Measurements from ENCODE around the gene ACR. TPM values are rescaled to one million over a fixed set of nuclear protein-coding genes. Genes with fewer than 3 reads are reported as not detected.
"Not testable (repeated sequence)": the region's sequence is repeated elsewhere in the genome, so short reads cannot be mapped to it uniquely, and the experiment has no call there.

The ACR gene
- total RNA-seq, 4 donors from 2014 or later, result not detected

DNA sequence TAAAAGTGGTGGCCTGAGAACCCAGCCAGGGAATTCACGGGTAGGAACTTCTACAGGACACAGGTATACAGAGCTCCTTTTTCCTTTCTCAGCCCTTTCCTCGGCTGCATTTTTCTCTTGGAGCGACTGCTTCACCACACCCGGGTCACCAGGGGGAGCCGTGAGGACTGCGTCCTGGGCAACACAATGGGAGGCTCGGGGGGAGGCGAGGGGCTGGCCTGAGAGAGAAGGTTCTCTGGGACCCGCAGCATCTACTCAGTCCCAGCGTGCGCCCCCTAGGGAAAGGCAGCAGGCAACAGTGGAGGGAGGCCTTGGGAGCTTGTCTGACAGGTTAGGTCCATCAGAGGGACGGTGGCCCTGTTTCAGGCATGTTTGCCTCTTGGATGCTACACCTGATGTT is 37.1 kb downstream of the ACR start:
- DNase-seq (ENCODE audit: low spot score in 2 of 2), result peak in 1 of 2 donors; percentile 57
- not testable (repeated sequence) for H3K9me3 ChIP-seq, H3K27me3 ChIP-seq, H3K4me3 ChIP-seq, H3K4me1 ChIP-seq, H3K27ac ChIP-seq
- 24% methylated on average over 12 of the region's 12 CpGs for WGBS
- TF ChIP-seq, protein P1, sequence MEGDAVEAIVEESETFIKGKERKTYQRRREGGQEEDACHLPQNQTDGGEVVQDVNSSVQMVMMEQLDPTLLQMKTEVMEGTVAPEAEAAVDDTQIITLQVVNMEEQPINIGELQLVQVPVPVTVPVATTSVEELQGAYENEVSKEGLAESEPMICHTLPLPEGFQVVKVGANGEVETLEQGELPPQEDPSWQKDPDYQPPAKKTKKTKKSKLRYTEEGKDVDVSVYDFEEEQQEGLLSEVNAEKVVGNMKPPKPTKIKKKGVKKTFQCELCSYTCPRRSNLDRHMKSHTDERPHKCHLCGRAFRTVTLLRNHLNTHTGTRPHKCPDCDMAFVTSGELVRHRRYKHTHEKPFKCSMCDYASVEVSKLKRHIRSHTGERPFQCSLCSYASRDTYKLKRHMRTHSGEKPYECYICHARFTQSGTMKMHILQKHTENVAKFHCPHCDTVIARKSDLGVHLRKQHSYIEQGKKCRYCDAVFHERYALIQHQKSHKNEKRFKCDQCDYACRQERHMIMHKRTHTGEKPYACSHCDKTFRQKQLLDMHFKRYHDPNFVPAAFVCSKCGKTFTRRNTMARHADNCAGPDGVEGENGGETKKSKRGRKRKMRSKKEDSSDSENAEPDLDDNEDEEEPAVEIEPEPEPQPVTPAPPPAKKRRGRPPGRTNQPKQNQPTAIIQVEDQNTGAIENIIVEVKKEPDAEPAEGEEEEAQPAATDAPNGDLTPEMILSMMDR (IDR thresholded peaks at IDR 0.05), result peak in 1 of 2 donors; percentile 22
- H3K36me3 ChIP-seq, result peaks cover 13% of the 10 kb centered on the region

DNA sequence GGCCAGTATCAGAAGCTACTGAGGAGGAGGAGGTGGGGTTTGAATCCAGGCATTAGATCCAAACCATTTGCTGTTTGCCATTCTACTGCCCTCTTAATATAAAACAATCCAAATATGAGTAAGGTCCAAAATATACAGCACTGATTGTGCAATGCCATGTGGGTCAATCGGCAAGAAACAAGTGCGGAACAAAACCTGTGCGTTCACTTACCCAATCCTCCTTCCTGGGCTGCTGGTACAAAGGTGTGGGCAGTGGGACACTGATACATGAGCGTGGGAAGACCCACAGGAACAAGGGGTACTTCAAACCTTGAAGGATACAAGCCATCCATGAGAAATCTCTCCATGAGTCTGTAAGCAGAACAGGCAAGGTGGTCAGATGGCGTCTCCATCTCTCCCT is 39.6 kb downstream of the ACR start:
- 82% methylated on average over 5 of the region's 5 CpGs for WGBS
- peaks cover 13% of the 10 kb centered on the region for H3K36me3 ChIP-seq
- H3K27me3 ChIP-seq; DNase-seq (ENCODE audit: low spot score in 2 of 2); H3K4me1 ChIP-seq; H3K9me3 ChIP-seq; H3K27ac ChIP-seq; H3K4me3 ChIP-seq: not testable (repeated sequence)

DNA sequence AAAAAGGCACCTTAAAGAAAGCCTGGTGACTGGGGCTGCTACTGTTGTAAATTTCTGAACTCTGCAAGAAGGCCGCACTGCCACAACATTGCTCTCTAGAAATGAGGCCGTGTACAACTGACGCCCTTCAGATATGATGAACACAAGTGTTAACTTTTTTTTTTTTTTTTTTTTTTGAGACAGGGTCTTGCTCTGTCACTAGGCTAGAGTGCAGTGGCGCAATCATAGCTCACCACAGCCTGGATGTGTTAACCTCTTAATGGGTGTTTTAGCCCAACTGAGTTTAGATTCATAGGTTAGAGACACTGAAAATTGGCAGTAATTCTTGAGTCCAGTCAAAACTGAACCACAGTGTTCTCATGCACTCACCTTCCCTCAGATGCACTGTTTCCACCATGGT is 42.2 kb downstream of the ACR start:
- not testable (repeated sequence) for DNase-seq (ENCODE audit: low spot score in 2 of 2); H3K27ac ChIP-seq; H3K27me3 ChIP-seq; H3K4me1 ChIP-seq; H3K4me3 ChIP-seq; H3K9me3 ChIP-seq
- H3K36me3 ChIP-seq, result peaks cover 13% of the 10 kb centered on the region
- WGBS, result 85% methylated on average over 4 of the region's 4 CpGs

DNA sequence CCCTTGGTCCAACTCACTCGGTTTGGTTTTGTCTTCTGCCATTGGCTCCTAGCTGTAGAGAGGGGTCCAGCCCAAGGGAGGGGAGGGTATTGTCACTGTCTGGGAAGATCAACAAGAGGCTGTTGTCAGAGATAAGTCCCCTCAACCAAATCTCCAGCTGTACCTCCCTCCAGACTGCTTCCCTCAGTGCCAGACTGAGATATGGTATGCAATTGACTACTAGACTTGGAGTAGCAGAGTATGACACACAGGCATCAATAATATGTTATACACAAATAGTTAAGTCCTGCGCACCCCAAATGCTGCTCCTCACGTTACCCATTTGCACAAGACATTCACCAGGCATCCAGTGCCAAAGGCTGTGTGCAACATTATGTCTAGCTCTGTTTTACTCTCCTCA is 44.2 kb downstream of the ACR start:
- H3K36me3 ChIP-seq; DNase-seq (ENCODE audit: low spot score in 2 of 2): not testable (repeated sequence)
- WGBS, result 92% methylated on average over 2 of the region's 3 CpGs

DNA sequence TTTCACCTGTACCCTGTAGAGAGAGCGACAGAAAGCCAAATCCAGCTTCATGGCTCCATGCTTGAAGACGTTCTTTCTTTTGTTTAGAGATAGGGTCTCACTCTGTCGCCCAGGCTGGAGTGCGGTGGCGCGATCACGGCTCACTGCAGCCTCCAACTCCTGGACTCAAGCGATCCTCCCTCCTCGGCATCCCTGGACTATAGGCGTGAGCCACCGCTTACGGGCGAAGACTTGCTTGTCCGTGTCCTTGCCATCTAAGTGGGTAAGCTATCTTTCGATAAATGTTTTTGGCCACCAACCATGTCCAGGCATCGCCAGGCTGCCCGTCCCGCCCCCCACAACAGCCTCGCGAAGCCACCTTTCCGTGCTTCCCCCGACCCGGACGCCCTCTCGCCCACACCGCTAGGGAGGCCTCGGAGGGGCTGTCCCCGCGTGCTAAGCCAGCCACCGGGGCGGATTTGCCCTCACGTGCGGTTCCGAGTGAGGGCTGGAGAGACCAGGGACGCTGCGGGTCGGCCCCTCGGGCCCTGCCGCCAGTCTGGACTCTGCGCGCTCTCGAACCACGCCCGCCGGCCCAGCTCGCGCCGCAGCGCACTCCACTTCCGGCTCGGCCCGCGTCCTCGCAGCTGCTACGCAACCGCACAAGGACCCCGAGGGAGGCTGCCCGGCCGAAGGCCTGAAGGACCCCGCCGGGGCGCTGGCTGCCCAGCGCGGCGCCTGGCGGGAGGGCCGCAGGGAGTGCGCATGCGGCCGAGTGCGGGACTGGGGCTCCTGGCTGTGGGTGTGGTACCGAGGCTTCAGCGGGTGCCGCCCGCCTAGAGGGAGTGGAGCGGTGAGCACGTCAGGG is 45.3 kb downstream of the ACR start, which contains the start of gene RABL2B:
Gene RABL2B, minus strand, starts transcription at position 604 of the 847 bp plus-strand sequence. CDS start 1,342 bp downstream, outside the sequence.
- not testable (repeated sequence) for H3K27me3 ChIP-seq, H3K9me3 ChIP-seq, H3K36me3 ChIP-seq, H3K27ac ChIP-seq, H3K4me1 ChIP-seq
- peak within 1 kb of the TSS; percentile 57 for H3K4me3 ChIP-seq
- no CpG with 5 or more reads among the region's 77 CpGs for WGBS
- peak; percentile 92 to 95 for DNase-seq (ENCODE audit: low spot score in 2 of 2)

More for the DNA sequence above, 44.2 kb downstream of the ACR start:
- H3K4me1 ChIP-seq, H3K9me3 ChIP-seq, H3K27me3 ChIP-seq, H3K27ac ChIP-seq, H3K4me3 ChIP-seq: not testable (repeated sequence)

DNA sequence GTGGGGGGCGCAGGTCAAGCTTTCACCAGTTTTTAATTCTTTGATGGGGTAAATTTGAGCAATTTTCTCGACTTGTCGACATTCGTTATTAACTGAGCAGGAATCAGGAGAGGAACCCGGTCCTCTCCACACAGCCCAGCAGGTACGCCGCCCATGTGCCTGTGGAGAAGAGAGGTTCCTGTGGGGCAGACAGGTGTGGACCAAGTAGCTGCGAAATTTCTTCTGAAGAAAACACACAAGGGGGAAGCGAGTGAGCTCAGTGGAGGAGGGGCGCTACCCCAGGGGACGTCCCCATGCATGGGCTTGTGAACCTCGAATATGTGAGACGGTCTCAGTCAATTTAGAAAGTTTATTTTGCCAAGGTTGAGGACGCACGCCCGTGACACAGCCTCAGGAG is 45.9 kb downstream of the ACR start:
- WGBS, result 0% methylated on average over 6 of the region's 16 CpGs
- H3K27ac ChIP-seq; DNase-seq (ENCODE audit: low spot score in 2 of 2); H3K27me3 ChIP-seq; H3K9me3 ChIP-seq; H3K36me3 ChIP-seq; H3K4me1 ChIP-seq: not testable (repeated sequence)
- H3K4me3 ChIP-seq, result peak overlapping the region; percentile 57

DNA sequence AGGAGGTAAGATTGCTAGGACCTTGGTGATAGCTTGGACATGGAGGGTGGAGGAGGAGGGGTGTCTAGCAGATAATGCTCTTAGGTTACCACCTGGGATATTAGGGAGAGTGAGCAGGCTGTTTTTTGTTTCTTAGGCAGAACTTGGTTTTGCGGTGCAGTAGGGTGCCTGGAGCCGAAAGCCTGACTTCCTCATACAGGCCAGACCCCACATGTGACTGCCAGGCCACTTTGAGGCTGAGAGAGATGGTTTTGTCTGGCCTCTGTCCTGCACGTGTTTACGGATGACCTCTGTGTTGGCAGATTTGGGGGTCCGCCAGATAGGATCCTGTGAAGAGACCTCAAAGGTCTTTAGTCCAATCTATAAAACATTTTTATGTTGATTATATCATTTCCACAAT is 47.3 kb downstream of the ACR start:
- not testable (repeated sequence) for H3K27me3 ChIP-seq, H3K4me1 ChIP-seq, H3K9me3 ChIP-seq, H3K27ac ChIP-seq, H3K4me3 ChIP-seq, H3K36me3 ChIP-seq
- peak in 1 of 2 donors; percentile 58 for DNase-seq (ENCODE audit: low spot score in 2 of 2)
- WGBS, result 89% methylated on average over 5 of the region's 5 CpGs

DNA sequence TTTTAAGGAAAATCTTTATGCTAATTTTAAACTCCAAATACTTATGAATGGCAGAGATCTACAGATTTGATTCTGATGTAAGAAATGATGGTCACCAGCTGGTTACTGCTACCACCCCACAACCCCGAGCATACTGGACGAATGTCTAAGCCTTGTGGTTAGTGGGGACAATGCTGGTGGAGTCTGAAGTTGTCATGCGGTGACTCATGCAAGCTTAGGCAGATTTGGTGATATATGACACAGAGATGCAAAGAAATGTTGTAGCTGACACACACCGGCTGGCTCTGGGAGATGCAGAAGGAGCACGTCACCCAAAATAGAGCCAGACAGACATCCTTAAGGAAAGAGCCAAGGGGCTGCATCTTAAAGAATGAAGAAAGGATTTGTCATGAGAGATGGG is 48.9 kb downstream of the ACR start:
- not testable (repeated sequence) for H3K4me1 ChIP-seq, H3K4me3 ChIP-seq
- WGBS, result no CpG with 5 or more reads among the region's 5 CpGs

More for the DNA sequence above, 48.9 kb downstream of the ACR start:
- not testable (repeated sequence) for H3K9me3 ChIP-seq; DNase-seq (ENCODE audit: low spot score in 2 of 2); H3K36me3 ChIP-seq; H3K27me3 ChIP-seq; H3K27ac ChIP-seq

Other genes starting within 250 kb of the ACR start
- gene LMF2, start 230.5 kb upstream of the ACR start, total RNA-seq, result 10 to 100 TPM; 28.9 to 65.6 (median 44.7) TPM
- 10 to 100 TPM; 39.6 to 51.9 (median 50.0) TPM for gene NCAPH2, start 230.0 kb upstream of the ACR start, total RNA-seq
- 1 to 10 TPM in 3 of 4 donors, not detected in 1; 1.7 to 7.9 (median 4.7) TPM for gene SCO2, start 212.6 kb upstream of the ACR start, total RNA-seq
- 10 to 100 TPM; 23.6 to 46.9 (median 30.8) TPM for gene TYMP, start 208.2 kb upstream of the ACR start, total RNA-seq
- gene KLHDC7B, start 192.3 kb upstream of the ACR start, total RNA-seq, result under 1 TPM in 1 of 4 donors, not detected in 3; 0.26 TPM
- not detected for gene SYCE3, start 175.3 kb upstream of the ACR start, total RNA-seq
- 10 to 100 TPM; 12.7 to 46.6 (median 19.2) TPM for gene CPT1B, start 159.8 kb upstream of the ACR start, total RNA-seq
- gene CHKB, start 155.4 kb upstream of the ACR start, total RNA-seq, result 10 to 100 TPM; 43.0 to 86.5 (median 73.0) TPM
- gene MAPK8IP2, start 137.4 kb upstream of the ACR start, total RNA-seq, result 1 to 10 TPM; 2.6 to 4.4 (median 3.7) TPM
- 10 to 100 TPM; 37.0 to 51.3 (median 42.2) TPM for gene ARSA, start 110.1 kb upstream of the ACR start, total RNA-seq
- 10 to 100 TPM in 2 of 4 donors, 1 to 10 TPM in 2; 2.9 to 15.9 (median 9.5) TPM for gene SHANK3, start 65.4 kb upstream of the ACR start, total RNA-seq
- 10 to 100 TPM; 16.6 to 28.4 (median 24.8) TPM for gene RABL2B, start 45.4 kb downstream of the ACR start, total RNA-seq